ENCODE data around the gene DGCR6L. TPM values are rescaled to one million over a fixed set of nuclear protein-coding genes. Genes with fewer than 3 reads are reported as not detected.
"Not testable (repeated sequence)": the region's sequence is repeated elsewhere in the genome, so short reads cannot be mapped to it uniquely, and the experiment has no call there.

Gene DGCR6L
- total and polyA plus RNA-seq, 2 of the 4 experiments (the other 2 are of a cell fraction) = 65.4 to 80.4 TPM

DNA sequence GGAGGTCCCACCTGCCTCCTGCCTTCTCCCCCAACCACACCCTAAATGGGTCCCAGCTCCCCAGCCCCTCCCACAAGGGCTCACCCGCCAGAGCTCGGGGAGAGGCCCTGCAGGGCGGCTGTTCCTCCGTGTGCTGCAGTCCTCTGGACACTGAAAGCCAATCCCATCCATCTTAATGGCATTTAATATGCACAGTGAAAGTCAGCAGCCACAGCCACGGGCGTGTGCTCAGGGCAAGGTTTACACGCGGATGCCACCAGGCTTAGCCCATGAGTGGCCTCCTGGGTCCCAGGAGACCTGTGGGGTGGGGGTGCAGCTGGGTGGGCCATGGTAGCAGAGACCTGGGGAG lies 33.6 kb downstream of the DGCR6L start:
- peaks cover 35% of the 10 kb centered on the region for H3K27me3 ChIP-seq (ENCODE audit: control insufficient read depth, insufficient read depth, low read length)
- H3K9me3 ChIP-seq (ENCODE audit: control insufficient read depth, insufficient read depth, low read length); BruUV-seq (replicated peaks); H3K18ac ChIP-seq (ENCODE audit: low read depth, low read length); H3K56ac ChIP-seq (ENCODE audit: extremely low read depth, insufficient read depth, low read length); H4K20me1 ChIP-seq (ENCODE audit: insufficient read depth, low read length); ATAC-seq (ENCODE audit: low read depth); H4K5ac ChIP-seq (ENCODE audit: low read depth, low read length); H4K91ac ChIP-seq (ENCODE audit: insufficient read depth, low read depth, low read length); H3K36me3 ChIP-seq (ENCODE audit: control insufficient read depth, insufficient read depth, low read length); H3K9ac ChIP-seq (ENCODE audit: low read depth, low read length); H3K4me1 ChIP-seq (ENCODE audit: control insufficient read depth, insufficient read depth, low read length); H3K4me2 ChIP-seq (ENCODE audit: low read depth, low read length); H4K8ac ChIP-seq (ENCODE audit: low read depth in 2 of 2, low read length in 2 of 2); H3K79me1 ChIP-seq (ENCODE audit: low read depth in 1 of 2, low read length in 2 of 2); H3K4ac ChIP-seq (ENCODE audit: low read depth, low read length); H2AK5ac ChIP-seq (ENCODE audit: low read depth, low read length); DNase-seq; POLR2A ChIA-PET (ENCODE audit: unreplicated experiment); intact Hi-C loops (cut with micrococcal nuclease); dilution Hi-C loops (cut with HindIII; ENCODE audit: low sequenced_read_pairs, unreplicated experiment); H2AFZ ChIP-seq (replicated peaks; ENCODE audit: low read length, poor library complexity); H2AK9ac ChIP-seq (replicated peaks; ENCODE audit: low read depth, low read length, poor library complexity); H2BK15ac ChIP-seq (ENCODE audit: low read depth, low read length); H2BK120ac ChIP-seq (ENCODE audit: low read depth, low read length); H3K9me1 ChIP-seq (ENCODE audit: insufficient read depth, low read length); in situ Hi-C loops (cut with MboI; ENCODE audit: low sequenced_read_pairs); H3K23ac ChIP-seq (ENCODE audit: low read depth, low read length); H3K27ac ChIP-seq (ENCODE audit: insufficient read depth, low read length); H3K14ac ChIP-seq (replicated peaks; ENCODE audit: low read depth, low read length); H2BK20ac ChIP-seq (ENCODE audit: low read depth, low read length); H3K4me3 ChIP-seq (ENCODE audit: insufficient read depth, low read depth, low read length); H2BK5ac ChIP-seq (ENCODE audit: low read depth, low read length, poor library complexity, severe bottlenecking): not testable (repeated sequence)
- 4% methylated on average over 4 of the region's 8 CpGs; no CpG with 5 or more reads in 1 of the 2 experiments for WGBS, 2 experiments (ENCODE audit: extremely low coverage in 2 of 2, insufficient read length in 1 of 2)
- CTCF ChIA-PET = interaction anchor here (0.7 kb wide), 1 partner anchor 129 kb away, joined by 3 read pairs; no protein-coding TSS in a partner anchor
